ENCODE data around the gene ZCCHC24.

The ZCCHC24 gene

DNA sequence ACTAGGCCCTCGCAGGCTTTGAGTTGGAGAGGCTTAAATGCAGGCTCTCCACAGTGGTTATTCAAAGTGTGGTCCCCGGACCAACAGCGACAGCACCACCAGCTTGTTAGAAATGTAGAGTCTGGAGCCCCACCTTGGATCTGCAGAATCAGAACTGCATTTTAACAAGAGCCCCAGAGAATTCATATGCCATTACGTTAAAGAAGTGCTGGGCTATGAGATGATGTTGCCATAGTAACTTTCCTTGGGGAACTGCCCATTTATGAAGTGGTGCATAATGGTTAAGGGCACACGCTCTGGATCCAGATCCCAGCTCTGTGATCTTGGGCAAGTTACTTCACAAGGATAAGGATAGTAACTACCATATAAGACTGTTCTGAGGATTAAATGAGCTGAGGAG lies 48.9 kb downstream of the ZCCHC24 start:
- DNase-seq = no peak

DNA sequence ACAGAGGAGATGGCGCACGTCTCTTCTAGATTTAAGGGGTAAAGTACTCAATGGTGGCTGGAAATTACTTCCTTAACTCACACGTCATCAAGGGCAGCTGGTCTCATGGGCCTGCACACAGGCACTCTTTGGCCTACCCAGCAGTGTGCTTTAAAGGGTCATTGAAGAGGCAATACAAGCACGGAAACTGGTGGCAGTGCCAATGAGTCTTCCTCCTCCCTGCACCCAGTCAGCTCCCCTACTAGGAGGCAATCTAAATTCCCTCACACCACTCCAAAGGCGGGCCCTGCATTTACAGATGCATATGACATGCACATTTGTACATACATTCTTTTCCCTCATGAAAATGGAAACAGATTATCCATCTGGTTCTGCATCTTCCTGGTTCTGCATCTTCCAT lies 50.8 kb downstream of the ZCCHC24 start:
- DNase-seq = no peak

DNA sequence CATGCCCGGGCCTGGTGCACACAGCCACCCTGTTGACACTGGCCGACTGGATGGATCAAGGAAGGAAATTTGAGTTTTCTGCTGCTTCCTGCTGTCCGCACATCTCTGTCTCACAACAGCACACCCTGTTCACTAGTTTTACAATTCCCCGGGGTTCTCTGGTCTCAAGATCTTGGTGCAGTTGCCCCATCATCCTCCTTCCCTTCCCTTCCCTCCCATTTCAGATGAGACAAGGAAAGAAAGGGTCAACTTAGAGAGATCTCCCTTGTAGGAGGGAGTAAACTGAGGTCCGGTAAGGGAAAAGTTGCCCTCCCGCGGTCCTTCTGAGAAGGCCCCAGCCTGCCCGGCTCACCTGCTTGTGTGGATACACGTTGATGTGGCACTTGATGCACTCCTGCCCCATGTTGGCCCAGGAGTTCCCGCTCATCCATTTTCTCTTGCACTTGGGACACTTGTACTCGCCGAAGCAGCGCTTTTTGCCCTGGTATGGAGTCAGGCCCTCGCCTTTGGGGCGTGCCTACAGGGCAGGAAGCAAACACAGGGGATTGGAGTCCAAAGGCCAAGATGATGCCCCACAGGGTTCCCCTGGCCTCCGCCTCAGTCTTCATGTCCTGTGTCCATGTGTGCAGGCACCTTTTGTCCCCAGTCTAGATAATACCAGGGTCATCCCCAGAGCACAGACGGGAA lies 51.4 kb downstream of the ZCCHC24 start:
- no peak for DNase-seq

DNA sequence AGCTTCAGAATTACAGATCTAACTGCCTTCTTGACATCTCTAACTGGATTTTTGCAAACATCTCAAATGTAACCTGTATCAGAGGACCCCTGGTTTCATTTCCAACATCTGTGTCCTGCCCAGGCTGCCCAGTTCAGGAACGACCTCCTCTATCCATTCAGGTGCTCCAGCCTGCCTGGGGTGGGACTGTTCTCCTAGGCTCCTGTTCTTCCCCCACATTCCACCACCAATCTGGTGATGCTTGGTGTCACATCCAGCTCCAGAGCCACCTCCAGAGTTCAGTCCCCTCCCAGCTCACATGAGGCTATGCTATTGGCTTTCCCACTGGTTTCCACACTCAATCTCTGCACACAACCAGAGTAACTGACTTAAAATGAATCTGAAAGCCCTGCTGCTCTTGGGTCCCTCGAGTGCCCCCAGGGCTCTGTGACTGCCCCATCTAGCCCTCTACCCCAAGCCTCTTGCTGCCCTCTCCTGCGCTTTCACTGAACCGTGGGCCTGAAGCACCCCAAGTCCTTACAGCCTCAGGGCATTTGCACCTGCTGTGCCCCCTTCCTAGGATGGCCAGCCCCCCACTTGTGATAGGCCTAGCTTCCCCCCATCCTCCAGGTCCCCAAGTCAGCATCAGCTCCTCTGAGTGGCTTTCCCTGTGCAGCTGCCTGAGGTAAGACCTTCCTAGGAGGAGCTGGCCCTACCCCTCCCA lies 52.1 kb downstream of the ZCCHC24 start:
- no peak for DNase-seq

DNA sequence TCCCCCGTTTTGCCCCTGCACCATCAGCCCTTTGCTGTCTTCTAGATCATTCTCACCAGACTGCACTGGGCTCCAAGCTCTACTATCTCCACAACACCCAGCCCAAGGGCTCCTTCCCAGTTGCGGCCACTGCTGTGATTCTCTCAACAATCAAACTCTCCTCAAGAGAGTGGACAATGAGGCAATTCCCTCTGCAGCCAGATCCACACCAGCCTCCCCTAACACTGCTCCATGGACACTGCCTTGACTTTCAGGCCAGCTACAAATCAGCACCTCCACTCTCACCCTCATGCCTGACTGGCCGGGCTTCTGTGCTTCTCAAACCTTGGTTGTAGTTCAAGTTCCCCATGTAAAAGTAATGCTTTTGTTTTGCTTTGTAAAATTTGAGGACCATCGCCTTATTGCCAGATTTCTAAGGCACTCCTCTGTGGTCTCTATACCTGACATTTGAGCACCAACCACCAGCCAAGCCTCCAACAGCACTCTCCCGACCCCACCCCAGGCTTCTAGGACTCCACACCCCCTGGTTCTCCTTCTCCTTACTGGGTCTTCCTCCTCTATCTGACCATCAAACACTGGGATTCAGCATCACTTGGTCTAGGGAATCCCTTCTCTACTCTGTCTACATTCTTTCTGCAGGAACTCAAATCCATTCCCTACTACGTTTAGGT lies 52.8 kb downstream of the ZCCHC24 start:
- no peak for DNase-seq

DNA sequence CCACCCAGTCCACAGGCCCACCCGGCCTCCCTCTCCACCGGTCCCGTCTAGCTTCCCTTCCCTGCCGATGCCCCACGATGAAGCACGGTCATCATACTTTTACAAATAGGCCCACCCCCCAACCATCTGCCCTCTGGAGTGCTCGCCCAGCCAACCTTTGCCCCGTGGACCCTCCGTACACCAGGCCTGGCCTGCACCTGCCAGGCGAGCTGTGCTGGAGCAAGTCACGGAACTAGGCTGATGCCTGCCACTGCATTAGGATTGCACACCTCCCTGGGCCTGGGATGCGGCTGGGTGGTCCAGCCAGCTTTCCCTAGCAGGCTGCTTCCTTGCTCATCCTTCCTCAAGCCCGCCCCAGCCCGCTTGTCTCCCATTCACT lies 53.4 kb downstream of the ZCCHC24 start:
- no peak for DNase-seq

DNA sequence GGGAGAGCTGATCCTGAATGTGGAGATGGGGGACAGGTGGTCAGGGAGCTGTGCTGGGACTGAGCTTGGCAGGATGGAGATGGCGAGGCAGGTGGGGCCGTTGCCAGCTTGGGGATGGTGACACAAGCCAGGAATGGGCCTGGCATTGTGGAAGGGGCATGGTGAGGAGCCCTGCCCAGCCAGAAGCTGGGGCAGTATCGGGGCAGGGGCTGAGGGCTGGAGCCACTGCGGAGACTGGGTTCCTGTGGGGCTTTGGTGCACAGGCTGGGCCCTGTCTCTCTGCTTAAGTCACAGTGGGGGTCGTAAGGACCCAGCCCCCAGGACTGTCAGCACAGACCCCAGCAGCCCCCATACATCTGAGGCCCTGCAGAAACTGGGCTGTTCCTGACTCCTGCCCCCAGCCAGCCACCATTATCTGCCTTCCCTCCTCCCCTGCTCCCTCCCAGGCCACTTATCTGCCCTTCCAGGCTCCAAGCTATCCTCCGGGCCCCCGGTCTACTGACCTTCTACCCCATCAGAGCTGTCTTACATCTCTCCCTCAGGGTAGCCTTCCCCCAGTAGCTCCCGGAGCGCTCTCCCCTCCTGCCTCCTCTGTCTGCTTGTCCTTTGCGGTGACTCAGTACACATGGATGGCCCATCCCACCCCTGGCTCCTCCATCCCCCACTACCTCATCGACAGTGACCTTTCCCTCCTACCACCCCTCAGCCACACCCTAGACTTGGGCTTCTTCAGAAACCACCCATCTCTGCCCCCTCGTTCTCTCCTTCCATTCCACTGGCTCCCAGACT lies 54.0 kb downstream of the ZCCHC24 start:
- DNase-seq = no peak

DNA sequence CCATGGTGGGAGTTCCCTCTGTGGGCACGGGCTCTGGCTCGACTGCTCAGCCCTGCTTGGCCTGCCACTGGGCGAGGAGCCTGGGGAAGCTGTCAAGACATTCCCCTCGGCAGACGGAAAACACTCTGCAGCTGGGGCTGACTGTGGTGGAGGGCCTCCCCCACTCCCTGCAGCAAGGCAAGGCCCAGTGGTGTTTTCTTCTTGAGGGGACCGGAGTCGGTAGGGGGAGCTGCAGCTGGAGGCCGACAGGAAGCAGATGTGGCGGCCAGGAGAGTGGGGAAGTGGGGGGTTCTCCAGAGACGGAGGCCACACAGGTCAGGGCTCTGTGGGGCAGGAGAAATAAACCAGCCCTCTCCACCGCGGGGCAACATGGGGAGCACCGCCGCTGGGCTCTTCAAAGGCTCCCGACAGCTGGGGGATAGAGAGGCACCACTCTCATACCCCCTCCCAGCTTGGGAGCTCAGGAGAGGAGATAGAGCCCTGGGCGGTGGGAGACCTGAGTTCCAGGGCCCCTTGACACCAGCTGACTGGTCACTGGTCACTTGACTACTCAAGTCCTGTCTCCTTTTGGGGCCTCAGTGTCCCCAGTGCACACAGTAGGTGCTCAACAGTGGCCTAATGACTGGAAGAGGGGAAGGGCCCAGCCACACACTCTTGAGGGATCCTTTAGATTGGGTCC lies 54.7 kb downstream of the ZCCHC24 start:
- DNase-seq = peak in 1 of 2 donors; percentile 34

DNA sequence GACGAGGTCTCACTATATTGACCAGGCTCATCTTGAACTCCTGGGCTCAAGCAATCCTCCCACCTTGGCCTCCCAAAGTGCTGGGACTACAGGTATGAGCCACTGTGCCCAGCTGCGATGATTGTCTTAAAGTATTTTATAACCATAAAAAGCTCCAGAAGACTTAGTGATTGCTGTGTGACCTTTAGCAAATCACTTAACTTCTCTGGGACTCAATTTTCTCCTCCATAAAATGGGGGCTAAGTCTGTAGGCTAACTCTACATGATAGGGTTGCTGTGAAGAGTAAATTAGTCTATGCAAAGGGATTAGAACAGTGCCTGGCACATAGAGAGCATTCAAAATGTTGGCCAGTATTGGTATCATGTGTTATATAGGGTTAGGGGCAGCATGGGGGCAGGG lies 55.4 kb downstream of the ZCCHC24 start:
- DNase-seq = no peak

DNA sequence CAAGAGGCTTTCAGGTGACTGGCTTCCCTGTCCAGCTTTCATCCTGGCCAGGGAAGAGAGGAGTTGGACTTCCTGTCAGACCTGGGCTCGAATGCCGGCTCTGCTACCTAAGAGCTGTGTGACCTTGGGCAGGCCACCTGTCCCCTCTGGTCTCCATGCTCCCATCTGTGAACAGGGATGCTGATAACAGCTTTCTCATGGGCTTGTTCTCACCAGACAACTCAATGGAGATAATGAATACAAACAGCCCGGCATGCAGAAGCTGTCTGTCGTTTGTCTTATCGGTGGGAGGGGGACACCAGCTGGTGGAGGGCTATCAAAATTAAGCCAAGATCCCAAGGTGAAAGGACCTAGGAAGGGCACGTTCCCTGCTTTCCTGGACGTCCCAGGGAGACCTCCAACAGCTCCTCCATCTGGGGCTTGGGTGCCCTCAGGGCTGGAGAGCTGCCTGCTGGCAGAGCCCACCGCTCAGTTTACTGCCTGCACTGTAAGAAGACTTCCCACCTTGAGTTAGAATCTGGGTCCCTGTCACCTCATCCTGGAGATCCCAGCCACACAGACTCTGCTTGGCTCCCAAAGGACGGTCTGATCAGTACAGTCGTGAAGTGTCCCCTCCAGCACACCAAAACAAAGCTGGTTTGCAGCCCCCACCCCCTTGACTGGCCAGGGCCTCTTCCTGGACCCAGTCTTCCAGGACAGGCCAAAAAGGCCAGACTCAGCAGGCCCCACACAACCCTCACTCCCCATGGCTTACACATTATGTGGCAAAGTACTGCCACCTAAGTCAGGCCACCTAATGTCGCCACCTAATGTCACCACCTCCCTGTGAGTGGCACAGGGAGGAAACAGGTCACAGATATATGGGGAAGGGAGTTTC lies 57.2 kb downstream of the ZCCHC24 start:
- no peak for DNase-seq

DNA sequence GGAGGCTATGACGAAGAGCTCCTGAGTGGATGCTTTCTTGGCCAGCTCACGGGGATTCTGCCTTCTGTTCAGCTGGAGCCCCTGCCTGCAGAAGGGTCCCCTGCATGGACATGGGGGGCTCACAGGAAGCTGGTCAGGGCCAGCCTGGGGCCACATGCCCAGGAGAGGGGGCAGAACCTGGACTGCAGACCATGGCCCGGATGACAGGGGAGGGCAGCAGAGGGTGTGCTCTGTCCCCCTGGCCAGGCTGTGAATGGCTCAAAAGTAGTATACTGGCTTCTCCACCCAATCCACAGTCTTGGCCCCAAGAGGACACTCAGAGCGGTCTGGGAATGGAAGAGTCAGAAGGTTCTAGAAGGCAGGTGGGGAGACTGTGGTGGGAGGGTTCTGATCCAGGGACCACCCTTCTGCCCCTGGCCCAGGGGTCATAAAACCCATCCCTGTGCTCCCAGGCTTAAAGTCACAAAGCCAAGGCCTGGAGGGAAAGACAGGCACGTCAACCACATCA lies 57.9 kb downstream of the ZCCHC24 start:
- DNase-seq = no peak

DNA sequence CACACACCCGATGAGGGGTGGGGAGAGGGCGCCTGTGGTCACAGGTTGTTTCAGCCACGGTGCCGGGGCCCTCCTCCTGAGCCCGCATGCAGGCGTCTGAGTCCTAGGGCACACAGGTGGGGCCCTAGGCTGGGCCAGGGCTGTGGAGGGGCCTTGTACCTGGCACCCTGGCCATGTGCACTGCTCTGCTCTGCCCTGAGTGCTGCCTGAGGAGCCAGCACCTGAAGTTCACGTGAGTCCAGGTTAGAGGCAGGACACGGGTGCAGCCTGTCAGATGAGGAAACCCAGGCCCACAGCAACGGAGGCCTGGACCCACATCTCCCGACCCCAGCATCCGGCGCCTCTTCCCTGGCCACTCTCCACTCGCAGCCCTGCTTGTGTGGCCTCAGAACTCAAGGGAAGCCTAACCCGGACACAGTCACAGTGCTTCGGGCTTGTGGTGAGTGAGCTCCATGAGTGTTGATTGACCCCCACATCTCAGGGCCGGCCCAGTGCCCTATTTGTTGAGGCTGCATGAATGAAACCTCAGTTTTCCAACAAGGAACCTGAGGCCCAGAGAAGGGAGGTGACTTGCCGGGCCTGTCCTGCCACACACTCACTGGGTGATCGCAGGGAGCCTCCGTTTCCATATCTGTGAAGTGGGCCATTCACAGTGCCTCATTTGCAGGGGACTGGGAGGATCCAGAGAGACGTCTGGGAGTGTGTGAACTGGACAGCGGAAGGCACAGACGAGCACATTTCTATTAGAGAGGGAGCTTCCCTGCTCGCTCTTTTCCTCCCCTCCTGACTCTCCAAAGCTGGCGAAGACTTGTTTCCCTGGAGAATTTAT lies 58.6 kb downstream of the ZCCHC24 start:
- no peak for DNase-seq

DNA sequence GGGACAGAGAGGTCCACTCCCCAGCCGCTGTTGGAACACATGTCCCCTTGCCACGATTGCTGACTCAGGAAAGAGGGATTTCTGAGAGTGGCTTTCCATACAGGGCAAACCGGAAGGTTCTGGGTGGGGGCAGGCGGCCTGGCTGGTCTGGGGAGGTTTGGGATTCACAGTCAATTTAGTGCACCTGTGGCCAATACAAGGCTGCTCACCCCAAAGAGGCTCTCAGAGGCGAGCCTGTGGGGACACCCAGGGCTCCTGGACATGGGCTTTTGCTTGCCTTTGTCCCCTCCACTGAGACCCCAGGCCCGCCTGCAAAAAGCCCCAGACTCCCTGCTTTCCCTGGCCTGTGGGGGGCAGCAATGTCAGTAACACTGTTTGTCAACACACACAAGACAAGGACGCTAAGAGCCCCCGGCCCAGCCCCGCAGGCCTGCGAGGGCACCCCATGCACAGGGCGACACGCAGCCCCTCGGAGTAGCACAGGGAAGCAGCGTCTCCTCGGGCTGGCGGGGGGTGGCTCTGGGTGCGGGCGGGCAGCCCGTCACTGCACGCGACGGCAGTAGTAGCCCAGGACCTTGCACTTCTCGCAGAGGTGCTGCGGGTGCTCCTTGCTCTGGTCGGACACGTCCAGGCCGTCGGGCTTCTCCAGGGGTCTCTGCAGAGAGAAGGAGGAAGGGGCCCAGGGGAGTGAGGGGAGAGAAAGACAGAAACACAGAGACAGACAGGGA lies 59.5 kb downstream of the ZCCHC24 start:
- no peak for DNase-seq

DNA sequence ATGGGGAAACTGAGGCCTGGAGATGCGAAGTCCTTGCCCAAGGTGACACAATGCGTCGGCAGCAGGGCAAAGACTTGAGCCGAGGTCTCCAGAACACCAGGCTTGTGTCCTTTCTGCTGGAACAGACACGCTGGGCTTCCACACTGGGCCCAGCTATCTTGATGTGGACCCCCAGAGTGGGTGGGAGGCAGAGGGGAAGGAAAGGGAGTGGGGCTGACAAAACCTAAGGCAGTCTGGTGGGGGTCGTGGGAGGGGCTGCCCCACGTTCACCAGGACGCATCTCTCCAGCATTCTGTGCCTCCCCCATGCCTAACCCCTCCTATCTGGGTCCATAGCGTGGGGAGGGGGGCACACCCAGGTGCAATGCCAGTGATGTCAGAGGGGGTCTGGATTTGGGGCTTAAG lies 60.0 kb downstream of the ZCCHC24 start:
- no peak for DNase-seq

DNA sequence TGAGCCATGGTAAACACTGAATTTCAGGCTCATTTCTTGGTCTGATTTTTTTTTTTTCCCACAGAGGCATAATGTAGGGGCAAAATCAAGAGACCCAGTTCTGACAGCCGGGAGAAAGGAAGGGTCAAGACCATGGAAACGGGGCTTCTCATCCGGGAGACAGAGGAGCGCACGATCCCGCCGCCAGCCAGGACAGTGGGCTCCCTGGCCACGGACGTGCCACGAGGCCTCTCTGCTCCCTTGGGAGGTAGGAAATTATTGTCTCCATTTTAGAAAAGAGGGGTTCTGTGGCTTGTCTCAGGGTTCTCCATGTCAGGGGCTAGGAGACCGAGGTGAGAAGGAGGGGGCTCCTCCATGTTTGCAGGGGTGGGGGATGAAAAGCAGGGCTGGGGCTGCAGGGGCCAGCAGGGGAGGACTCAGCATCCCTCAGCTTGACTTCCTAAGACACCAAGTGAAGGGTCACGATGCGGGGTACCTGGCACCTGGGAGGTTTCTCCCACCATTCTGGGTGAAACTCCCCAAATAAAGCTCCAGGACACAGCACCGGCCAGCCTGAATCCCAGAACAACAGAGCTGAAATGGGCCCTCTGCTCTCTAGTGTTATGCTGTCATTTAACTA lies 60.5 kb downstream of the ZCCHC24 start:
- no peak for DNase-seq

DNA sequence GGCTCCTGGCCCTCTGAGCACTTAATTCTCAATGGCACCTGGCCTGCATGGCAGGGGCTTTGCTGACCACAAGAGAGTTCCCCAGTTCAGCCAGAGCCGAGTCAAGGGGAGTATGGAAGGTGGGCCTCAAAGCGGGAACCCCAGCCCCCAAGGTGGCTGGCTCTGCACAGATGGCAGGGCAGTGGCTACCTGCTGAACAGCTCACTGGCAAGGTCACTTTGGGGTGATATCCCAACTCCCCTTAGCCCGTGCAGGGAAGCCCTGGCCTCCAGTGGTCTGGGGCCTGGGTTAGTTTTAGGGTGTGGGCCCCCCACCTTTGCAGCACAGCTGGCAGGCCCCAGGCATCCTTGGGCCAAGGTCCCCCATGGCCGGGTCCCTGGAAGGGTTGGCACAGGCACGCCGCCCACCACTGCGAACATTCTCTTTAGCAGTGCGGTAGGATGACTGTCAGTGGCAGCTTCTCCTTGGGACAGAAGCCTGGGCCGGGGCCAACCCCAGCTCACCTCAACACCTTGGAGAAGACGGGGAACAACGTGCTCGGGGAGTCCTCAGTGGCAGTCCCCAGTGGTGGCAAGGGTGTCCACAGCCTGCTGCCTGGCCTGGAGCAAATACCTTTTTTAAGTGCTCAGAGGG lies 61.3 kb downstream of the ZCCHC24 start:
- DNase-seq = no peak

DNA sequence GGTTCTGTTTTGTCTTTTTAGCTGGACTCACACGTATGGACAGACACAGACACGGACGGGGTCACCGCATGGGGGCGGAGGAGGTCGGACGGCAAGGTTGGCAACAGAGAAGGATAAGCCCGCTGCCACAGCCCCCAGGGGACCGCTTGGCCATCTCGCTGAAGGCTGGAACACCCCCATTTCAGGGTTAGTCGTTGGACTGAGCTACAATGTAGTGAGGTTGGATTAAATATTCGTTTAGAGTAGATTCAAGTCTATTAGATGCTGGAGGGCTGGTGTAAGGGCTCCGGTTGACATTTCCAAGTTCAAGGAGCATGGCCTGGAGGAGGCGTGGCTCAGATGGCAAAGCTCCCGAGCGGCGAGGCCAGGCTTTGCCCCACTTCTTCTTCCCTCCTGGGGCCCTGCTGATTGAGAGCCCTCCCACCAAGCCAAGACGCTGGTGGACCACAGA lies 62.9 kb downstream of the ZCCHC24 start:
- DNase-seq = no peak

DNA sequence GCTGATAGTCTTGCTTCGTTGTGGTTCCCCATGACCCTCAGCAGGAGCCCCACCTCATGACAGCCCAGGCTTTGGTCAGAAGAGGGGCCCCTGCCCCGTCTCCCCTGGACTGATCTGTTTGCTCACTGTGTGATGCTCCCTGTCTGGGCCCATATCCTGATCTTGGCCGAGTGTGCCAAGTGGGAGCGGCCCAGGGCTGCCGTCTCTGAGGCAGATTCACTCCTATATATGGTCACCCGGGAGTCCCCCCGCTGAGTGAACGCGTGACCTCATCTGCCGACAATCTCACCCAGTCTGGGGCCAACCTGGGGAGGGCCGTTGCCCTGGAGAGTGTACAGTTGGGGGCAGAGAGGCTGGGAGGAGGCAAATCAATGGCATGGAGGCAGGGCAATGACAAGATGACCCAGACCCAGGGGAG lies 63.6 kb downstream of the ZCCHC24 start:
- no peak for DNase-seq
